GM12878 (cell line): ENCODE results near the gene RASGRP2. TPM values are rescaled to one million over a fixed set of nuclear protein-coding genes. Genes with fewer than 3 reads are reported as not detected.

Experiments
- ATAC-seq: fragments of 200-7000 bp; cut with Tn5 transposase; 3 replicates; pipeline ENCODE4 v1.9.1; 2020; ENCODE audit warnings: mild to moderate bottlenecking, moderate library complexity
- BruUV-seq: library from RNA; stranded (reverse); fragments of 400-500 nt; replicated peaks from 2 replicates; lab custom pipeline; 2021; lab: Mats Ljungman, UMichigan
- CTCF ChIA-PET: fragments of 300-600 bp; sonication (Branson Sonifier 250); formaldehyde crosslinking; extraction: SDS; loops from one replicate; lab custom pipeline; 2021; ENCODE audit warnings: inconsistent platforms; lab: Yijun Ruan, JAX
- POLR2A ChIA-PET: fragments of 350-600 bp; formaldehyde crosslinking; extraction: SDS; loops from one replicate; lab custom pipeline; 2021; ENCODE audit warnings: inconsistent platforms; lab: Charles Lee
- RAD21 ChIA-PET: fragments of 300-600 bp; sonication (Branson Sonifier 250); formaldehyde crosslinking; loops from one replicate; lab custom pipeline; 2023; ENCODE audit warnings: antibody characterized with exemption; ENCODE audit not compliant: unreplicated experiment; lab: Charles Lee
- SMC1A ChIA-PET: fragments of 300-600 bp; sonication (Branson Sonifier 250); formaldehyde crosslinking; loops from one replicate; lab custom pipeline; 2023; ENCODE audit not compliant: unreplicated experiment, uncharacterized antibody; lab: Charles Lee
- DNase-seq: peaks from one replicate; pipeline ENCODE4 v3.0.0-alpha.2; 2011; ENCODE audit warnings: low read depth, low spot score
- FAIRE-seq: peaks from 3 replicates; lab custom pipeline; 2011; peaks lifted over from hg19 to GRCh38; lab: Jason Lieb, UNC
- H2AFZ ChIP-seq: 2 replicates; pipeline ENCODE4 v1.6.0; 2011; ENCODE audit warnings: low read depth, low read length, control low read depth; ENCODE audit not compliant: control insufficient read depth
- H3K27ac ChIP-seq: 2 replicates; pipeline ENCODE4 v1.5.1; 2011; ENCODE audit warnings: control low read depth; ENCODE audit not compliant: control insufficient read depth, insufficient read depth
- H3K27me3 ChIP-seq, 2 experiments: replicated peaks in 1 of 2; 2 replicates each; pipeline versions ENCODE4 v1.6.0 to v1.6.1; 2011; ENCODE audit warnings: low read length in 1 of 2; ENCODE audit not compliant: control insufficient read depth in 2 of 2, insufficient read depth in 2 of 2
- H3K36me3 ChIP-seq, 2 experiments: 2 replicates each; pipeline ENCODE4 v1.5.1; 2011; ENCODE audit warnings: low read length in 1 of 2; ENCODE audit not compliant: control insufficient read depth in 2 of 2, insufficient read depth in 2 of 2
- H3K4me1 ChIP-seq: 2 replicates; pipeline ENCODE4 v1.6.1; 2011; ENCODE audit warnings: mild to moderate bottlenecking, low read length, moderate library complexity, mixed read lengths; ENCODE audit not compliant: control insufficient read depth, insufficient read depth
- H3K4me2 ChIP-seq: 2 replicates; pipeline ENCODE4 v1.6.0; 2011; ENCODE audit warnings: control low read depth; ENCODE audit not compliant: control insufficient read depth, insufficient read depth
- H3K4me3 ChIP-seq: fragments of 200-600 bp; sonication (generic); 2 replicates; pipeline ENCODE4 v1.5.1; 2016
- H3K79me2 ChIP-seq: 2 replicates; pipeline ENCODE4 v1.6.0; 2011; ENCODE audit warnings: low read length; ENCODE audit not compliant: control insufficient read depth, insufficient read depth
- H3K9ac ChIP-seq: 2 replicates; pipeline ENCODE4 v1.8.0; 2011; ENCODE audit warnings: low read length, control low read depth, mixed read lengths; ENCODE audit not compliant: control insufficient read depth, insufficient read depth
- H3K9me3 ChIP-seq: replicated peaks from 3 replicates; pipeline ENCODE4 v1.5.1; 2011; ENCODE audit warnings: mild to moderate bottlenecking, low read length; ENCODE audit not compliant: control insufficient read depth, insufficient read depth
- H4K20me1 ChIP-seq: 2 replicates; pipeline ENCODE4 v1.6.0; 2011; ENCODE audit not compliant: control insufficient read depth, insufficient read depth
- CBX5 ChIP-seq: sonication (generic); IDR thresholded peaks from 2 replicates; pipeline ENCODE4 v1.6.1; 2016; ENCODE audit warnings: low read depth, moderate library complexity, mild to moderate bottlenecking, inconsistent platforms
- ELK1 ChIP-seq: IDR thresholded peaks from 2 replicates; pipeline ENCODE4 v1.6.1; 2012; ENCODE audit warnings: low read depth, low read length, improper control_type of control experiment
- ETV6 ChIP-seq, 2 experiments: fragments of 450-650 bp in 1 of 2; IDR thresholded peaks in 1 of 2; conservative IDR thresholded peaks in 1 of 2; 2 replicates each; pipeline ENCODE4 v1.6.1; 2014; ENCODE audit warnings: antibody characterized with exemption in 1 of 2, borderline replicate concordance in 1 of 2, low read depth in 1 of 2, mild to moderate bottlenecking in 1 of 2, moderate library complexity in 1 of 2
- FOS ChIP-seq: IDR thresholded peaks from 3 replicates; pipeline ENCODE4 v1.6.1; 2011; ENCODE audit warnings: borderline replicate concordance; ENCODE audit not compliant: insufficient read length; ENCODE audit errors: extremely low read depth
- FOXM1 ChIP-seq: IDR thresholded peaks from 2 replicates; pipeline ENCODE4 v1.6.1; 2012; ENCODE audit warnings: low read depth, mild to moderate bottlenecking, inconsistent platforms, low read length, moderate library complexity
- HDGF ChIP-seq: fragments of 450-650 bp; IDR thresholded peaks from 2 replicates; pipeline ENCODE4 v1.6.1; 2016; ENCODE audit warnings: antibody characterized with exemption
- IRF4 ChIP-seq: IDR thresholded peaks from 2 replicates; pipeline ENCODE4 v1.6.1; 2011; ENCODE audit warnings: low read depth, low read length
- KLF5 ChIP-seq: fragments of 450-650 bp; IDR thresholded peaks from 2 replicates; pipeline ENCODE4 v1.6.1; 2014; ENCODE audit warnings: mild to moderate bottlenecking; ENCODE audit not compliant: partially characterized antibody
- MEF2A ChIP-seq: IDR thresholded peaks from 2 replicates; pipeline ENCODE4 v1.6.1; 2011; ENCODE audit warnings: low read depth, mild to moderate bottlenecking, low read length, moderate library complexity; ENCODE audit not compliant: insufficient read depth
- NFYB ChIP-seq: IDR thresholded peaks from 2 replicates; pipeline ENCODE4 v1.6.1; 2011; ENCODE audit warnings: low read depth, mild to moderate bottlenecking, low read length, improper control_type of control experiment, moderate library complexity; ENCODE audit not compliant: insufficient read depth
- PAX8 ChIP-seq: fragments of 450-650 bp; IDR thresholded peaks from 2 replicates; pipeline ENCODE4 v1.6.1; 2017; ENCODE audit warnings: mild to moderate bottlenecking, moderate library complexity
- RAD21 ChIP-seq: IDR thresholded peaks from 2 replicates; pipeline ENCODE4 v1.6.1; 2011; ENCODE audit warnings: mild to moderate bottlenecking, low read depth, low read length, moderate library complexity; ENCODE audit not compliant: insufficient read depth
- RELB ChIP-seq: fragments of 450-650 bp; IDR thresholded peaks from 2 replicates; pipeline ENCODE4 v1.6.1; 2017; ENCODE audit warnings: low read depth, mild to moderate bottlenecking, moderate library complexity
- RUNX3 ChIP-seq: IDR thresholded peaks from 2 replicates; pipeline ENCODE4 v1.6.1; 2012; ENCODE audit warnings: low read length, inconsistent platforms
- SMC3 ChIP-seq: IDR thresholded peaks from 2 replicates; pipeline ENCODE4 v1.6.1; 2011; ENCODE audit warnings: low read length, improper control_type of control experiment, borderline replicate concordance
- STAT3 ChIP-seq: IDR thresholded peaks from 2 replicates; pipeline ENCODE4 v1.6.1; 2011; ENCODE audit warnings: low read depth, low read length, improper control_type of control experiment
- TARDBP ChIP-seq: IDR thresholded peaks from 2 replicates; pipeline ENCODE4 v1.6.1; 2016; ENCODE audit warnings: borderline replicate concordance
- TBL1XR1 ChIP-seq: IDR thresholded peaks from 2 replicates; pipeline ENCODE4 v1.6.1; 2012; ENCODE audit warnings: low read depth, low read length, improper control_type of control experiment
- TCF12 ChIP-seq: IDR thresholded peaks from 2 replicates; pipeline ENCODE4 v1.6.1; 2011; ENCODE audit warnings: low read depth, mild to moderate bottlenecking, low read length
- YY1 ChIP-seq: IDR thresholded peaks from 2 replicates; pipeline ENCODE4 v1.6.1; 2011; ENCODE audit warnings: low read depth, mild to moderate bottlenecking, low read length
- WGBS: methylation state at CpG from one replicate; pipeline ENCODE4 v1.1.6; 2016; ENCODE audit warnings: low lambda C conversion rate; ENCODE audit not compliant: insufficient replicate concordance, insufficient coverage; ENCODE audit errors: missing lambda C conversion rate; 5-methylcytosine and 5-hydroxymethylcytosine counted together
- in situ Hi-C: fragments of 300-500 bp; cut with MboI; formaldehyde crosslinking; loops from 9 replicates; pipeline ENCODE4 v1.14.3; 2018; ENCODE audit warnings: mixed read lengths
- intact Hi-C: fragments of 100-400 bp; cut with micrococcal nuclease; formaldehyde crosslinking; loops from one replicate; pipeline ENCODE4 v1.14.2; 2022; ENCODE audit not compliant: unreplicated experiment
- polyA plus RNA-seq, 11 experiments: library from polyadenylated mRNA; depleted of rRNA in 4 of 11; unstranded in 6 of 11; stranded (reverse) in 5 of 11; fragments of >200 nt; fragmentation: Nextera tagmentation in 4 of 11; fragmentation: Illumina TruSeq in 1 of 11; extraction: Ambion mirVana in 4 of 11; extraction: Trizol in 1 of 11; gene quantifications; 1 replicate in 1 of 11; 2 replicates in 10 of 11; pipeline versions ENCODE4 v1.2.1 to v1.2.3, GENCODE V29; 2011 to 2016; ENCODE audit warnings: inconsistent platforms in 2 of 11, missing spikeins in 2 of 11, low read depth in 1 of 11
- total RNA-seq, 4 experiments: library from RNA; depleted of rRNA in 3 of 4; stranded (reverse); fragments of >200 nt in 3 of 4; fragmentation: Illumina TruSeq in 1 of 4; extraction: Trizol in 1 of 4; gene quantifications; 2 replicates each; pipeline versions ENCODE4 v1.2.1 to v1.2.3, GENCODE V29; 2013 to 2021

The RASGRP2 gene
- total and polyA plus RNA-seq, 10 of the 15 experiments (the other 5 are each of a cell fraction or from before 2014, with no cell fraction given): 0.26 to 9.0 (median 5.4) TPM

GRCh38 chr11:64787526-64788320 is 43.8 kb upstream of the RASGRP2 start:
- TSS peak; percentile 48 for BruUV-seq
- H3K27me3 ChIP-seq: no peaks in the 10 kb centered on the region
- WGBS: 52% methylated on average over 15 of the region's 15 CpGs
- FAIRE-seq (peak; percentile 91), DNase-seq (no peak), ATAC-seq (peak; percentile 94)
- no peak overlapping the region for H3K9ac ChIP-seq
- CTCF ChIA-PET: interaction anchor here (0.6 to 5.2 kb wide), 8 partner anchors 9 to 334 kb away, joined by 3 to 41 read pairs (median 4); partner anchors contain the start of genes CDC42BPG, FAU, MAP4K2 and SF1
- H3K4me3 ChIP-seq: no peak overlapping the region
- peaks cover 5% of the 10 kb centered on the region for H3K4me1 ChIP-seq
- H4K20me1 ChIP-seq: no peaks in the 10 kb centered on the region
- no peaks in the 10 kb centered on the region for H3K79me2 ChIP-seq
- intact Hi-C loops: loop anchor here (2.0 kb wide), 1 partner anchor 53 kb away; no protein-coding TSS in a partner anchor
- no peak overlapping the region for H3K27ac ChIP-seq
- in situ Hi-C loops: no loop called here
- peaks cover 5 to 11% of the 10 kb centered on the region in 2 experiments; a peak in 3 of 4 replicates for H3K36me3 ChIP-seq
- H2AFZ ChIP-seq: no peak overlapping the region
- POLR2A ChIA-PET: interaction anchor here (0.8 to 1.0 kb wide), 2 partner anchors 9 to 15 kb away, joined by 3 read pairs; no protein-coding TSS in a partner anchor
- SMC1A ChIA-PET: interaction anchor here (0.7 to 2.6 kb wide), 3 partner anchors 12 to 57 kb away, joined by 3 to 9 read pairs (median 3); partner anchors contain the start of gene CDC42BPG
- H3K4me2 ChIP-seq: no peak overlapping the region
- RAD21 ChIA-PET: interaction anchor here (0.7 to 1.2 kb wide), 4 partner anchors 9 to 61 kb away, joined by 3 to 6 read pairs (median 4); partner anchors contain the start of gene SF1
- no peaks in the 10 kb centered on the region for H3K9me3 ChIP-seq
- TF ChIP-seq RELB (no peak), RAD21 (peak; percentile 70), MEF2A (no peak), IRF4 (no peak), NFYB (no peak), ELK1 (no peak), FOS (no peak), TARDBP (no peak), ETV6 (conservative IDR thresholded peaks at IDR 0.05 in 1 of 2, IDR thresholded peaks at IDR 0.05 in 1 of 2; ENCODE audit: borderline replicate concordance in 1 of 2, low read depth in 1 of 2) (no peak), PAX8 (no peak), STAT3 (no peak), SMC3 (peak; percentile 55; the same call in 1 of the 2 replicates), FOXM1 (no peak), RUNX3 (peak; percentile 32; the same call in 1 of the 2 replicates), YY1 (0 out of 2 replicates have a peak, but pooled peaks have one; percentile 35), CBX5 (no peak), KLF5 (no peak), HDGF (peak; percentile 78; the same call in 1 of the 2 replicates), TCF12 (no peak), TBL1XR1 (no peak)
